H1 (cell line): ENCODE measurements around the gene NOL9. TPM values are rescaled to one million over a fixed set of nuclear protein-coding genes. Genes with fewer than 3 reads are reported as not detected.
A peak's percentile ranks its signal among the peaks of the same experiment; 100 is the strongest.

Experiments used
- CTCF ChIP-seq, 3 experiments: IDR thresholded peaks; 1 replicate in 2 of 3; 2 replicates in 1 of 3; pipeline versions ENCODE4 v1.5.1 to v1.6.1; 2011; ENCODE audit warnings: low read length in 3 of 3, mild to moderate bottlenecking in 3 of 3, inconsistent platforms in 2 of 3, low read depth in 1 of 3, moderate library complexity in 1 of 3; ENCODE audit not compliant: insufficient read depth in 1 of 3; ENCODE audit errors: control extremely low read depth in 1 of 3
- GABPA ChIP-seq: IDR thresholded peaks from 2 replicates; pipeline ENCODE4 v1.6.1; 2011; ENCODE audit warnings: mild to moderate bottlenecking, low read length, moderate library complexity, borderline replicate concordance; ENCODE audit not compliant: insufficient read depth
- JUND ChIP-seq: IDR thresholded peaks from 2 replicates; pipeline ENCODE4 v1.6.1; 2011; ENCODE audit warnings: mild to moderate bottlenecking, improper control_type of control experiment, low read length
- MAFK ChIP-seq: IDR thresholded peaks from 2 replicates; pipeline ENCODE4 v1.6.1; 2012; ENCODE audit warnings: low read depth, mild to moderate bottlenecking, improper control_type of control experiment, low read length
- TBP ChIP-seq: IDR thresholded peaks from 2 replicates; pipeline ENCODE4 v1.6.1; 2011; ENCODE audit warnings: low read depth, low read length, improper control_type of control experiment
- TCF12 ChIP-seq: IDR thresholded peaks from 2 replicates; pipeline ENCODE4 v1.6.1; 2011; ENCODE audit warnings: low read depth, mild to moderate bottlenecking, low read length
- polyA plus RNA-seq, 7 experiments: library from polyadenylated mRNA; depleted of rRNA in 3 of 7; stranded (reverse) in 5 of 7; unstranded in 2 of 7; fragments of >200 nt in 5 of 7; fragments of 200-250 nt in 2 of 7; gene quantifications; 1 replicate in 5 of 7; 2 replicates in 1 of 7; 4 replicates in 1 of 7; pipeline versions ENCODE4 v1.2.1 to v1.2.3, GENCODE V29; 2011 to 2013; ENCODE audit warnings: missing spikeins in 2 of 7, mixed read lengths in 2 of 7
- total RNA-seq: library from RNA; stranded (reverse); fragmentation: NEBNext Ultra II Directional; extraction: Animal tissue kit (Norgen Biotek cat#: 25700); gene quantifications from 2 replicates; pipeline ENCODE4 v1.2.1, GENCODE V29; 2021

Gene NOL9
- total and polyA plus RNA-seq, 2 of the 8 experiments (the other 6 are each of a cell fraction or from before 2014, with no cell fraction given) = 17.1 to 38.1 TPM

GRCh38 chr1:6490181-6491080, 63.9 kb downstream of the NOL9 start (continued):
- TF ChIP-seq CTCF (IDR thresholded peaks at IDR 0.05; ENCODE audit: control extremely low read depth in 1 of 3, insufficient read depth in 1 of 3, low read depth in 1 of 3, low read length in 3 of 3) (0 out of 4 replicates have a peak, but pooled peaks of 1 of the 3 experiments have one; percentile 1), TCF12 (0 out of 2 replicates have a peak, but pooled peaks have one; percentile 57), JUND (peak; percentile 77), GABPA (no peak), TBP (no peak), MAFK (peak; percentile 91)
- TF ChIP-seq, all 59 proteins: peak for 22
